DMS79 treated with DMSO at 0.1 percent for 48 hours (cell line): Measurements from ENCODE around the gene WNK3.

ENCODE experiments used
- DNase-seq: peaks from one replicate; lab custom pipeline; 2025; lab: John Stamatoyannopoulos, UW

WNK3 gene

GRCh38 chrX:54166915-54167314, 190.9 kb downstream of the WNK3 start:
- no peak for DNase-seq

DNA sequence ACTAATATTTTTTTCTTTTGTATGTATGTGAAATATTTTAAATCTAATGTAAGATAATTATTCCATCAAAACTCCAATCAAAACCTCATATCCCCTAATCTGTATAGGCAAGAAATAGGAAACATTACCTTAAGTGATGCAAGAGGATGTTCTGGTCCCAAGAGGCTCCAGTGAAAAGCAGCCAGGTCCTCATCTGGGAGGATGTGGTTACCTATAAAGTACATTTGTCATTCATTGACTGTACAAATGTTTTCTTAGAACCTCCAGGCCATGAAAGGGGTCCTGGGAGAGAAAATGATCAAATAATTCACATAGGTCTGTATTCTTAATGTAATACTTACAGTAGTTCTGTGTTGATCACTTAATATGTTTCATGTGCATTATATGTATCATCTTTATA, 200.3 kb downstream of the WNK3 start:
- DNase-seq, result no peak
